HEK293 (cell line): Measurements from ENCODE around the gene DCAF8.

Source experiments
- ZBTB1 ChIP-seq: fragments of 450-650 bp; formaldehyde crosslinking; IDR thresholded peaks from 2 replicates; pipeline ENCODE4 v1.5.1; 2016; ENCODE audit warnings: missing biosample characterization, missing genetic modification characterization
- ZFHX2 ChIP-seq: fragments of 450-650 bp; formaldehyde crosslinking; conservative IDR thresholded peaks from 2 replicates; pipeline ENCODE4 v1.5.1; 2016; ENCODE audit warnings: missing biosample characterization, missing genetic modification characterization
- TF ChIP-seq, protein P1 (sequence below): fragments of 450-650 bp; formaldehyde crosslinking; IDR thresholded peaks from 2 replicates; pipeline ENCODE4 v1.5.1; 2016; ENCODE audit warnings: missing biosample characterization, missing genetic modification characterization

DNA sequence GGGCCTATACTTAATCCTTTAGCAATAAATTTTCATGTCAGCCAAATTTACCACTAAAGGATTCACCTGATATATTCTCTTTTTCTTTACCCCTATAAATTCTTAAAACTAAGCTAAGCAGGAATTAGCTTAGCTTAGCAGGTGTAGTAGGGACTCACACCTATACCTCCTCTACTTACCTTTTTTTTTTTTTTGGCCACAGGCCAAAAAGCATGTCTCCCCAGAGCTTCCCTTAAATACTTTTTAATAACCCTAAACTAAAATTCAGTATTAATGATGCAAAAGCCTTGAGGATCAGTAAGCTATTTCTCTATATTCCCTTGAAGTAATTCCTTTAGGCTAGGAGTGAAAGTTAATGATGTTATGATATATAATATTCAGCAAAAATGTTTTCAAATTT lies 33.9 kb downstream of the DCAF8 start:
- TF ChIP-seq ZBTB1 (tag by site-specific recombination): no peak
- TF ChIP-seq, protein P1, sequence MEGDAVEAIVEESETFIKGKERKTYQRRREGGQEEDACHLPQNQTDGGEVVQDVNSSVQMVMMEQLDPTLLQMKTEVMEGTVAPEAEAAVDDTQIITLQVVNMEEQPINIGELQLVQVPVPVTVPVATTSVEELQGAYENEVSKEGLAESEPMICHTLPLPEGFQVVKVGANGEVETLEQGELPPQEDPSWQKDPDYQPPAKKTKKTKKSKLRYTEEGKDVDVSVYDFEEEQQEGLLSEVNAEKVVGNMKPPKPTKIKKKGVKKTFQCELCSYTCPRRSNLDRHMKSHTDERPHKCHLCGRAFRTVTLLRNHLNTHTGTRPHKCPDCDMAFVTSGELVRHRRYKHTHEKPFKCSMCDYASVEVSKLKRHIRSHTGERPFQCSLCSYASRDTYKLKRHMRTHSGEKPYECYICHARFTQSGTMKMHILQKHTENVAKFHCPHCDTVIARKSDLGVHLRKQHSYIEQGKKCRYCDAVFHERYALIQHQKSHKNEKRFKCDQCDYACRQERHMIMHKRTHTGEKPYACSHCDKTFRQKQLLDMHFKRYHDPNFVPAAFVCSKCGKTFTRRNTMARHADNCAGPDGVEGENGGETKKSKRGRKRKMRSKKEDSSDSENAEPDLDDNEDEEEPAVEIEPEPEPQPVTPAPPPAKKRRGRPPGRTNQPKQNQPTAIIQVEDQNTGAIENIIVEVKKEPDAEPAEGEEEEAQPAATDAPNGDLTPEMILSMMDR (tag by site-specific recombination): no peak
- TF ChIP-seq ZFHX2 (tag by site-specific recombination): no peak
